PC-9 (cell line): ENCODE data around the gene ARHGAP18. TPM values are rescaled to one million over a fixed set of nuclear protein-coding genes. Genes with fewer than 3 reads are reported as not detected.
A peak's percentile ranks its signal among the peaks of the same experiment; 100 is the strongest.

Source experiments
- BruUV-seq: library from RNA; stranded (reverse); fragments of 400-500 nt; replicated peaks from 2 replicates; lab custom pipeline; 2021; lab: Mats Ljungman, UMichigan
- CTCF ChIA-PET: fragments of 300-600 bp; sonication (Branson Sonifier 250); formaldehyde crosslinking; loops from one replicate; lab custom pipeline; 2022; ENCODE audit warnings: antibody characterized with exemption; lab: Charles Lee
- POLR2A ChIA-PET: fragments of 300-600 bp; sonication (Branson Sonifier 250); formaldehyde crosslinking; loops from one replicate; lab custom pipeline; 2022; ENCODE audit warnings: antibody characterized with exemption; ENCODE audit not compliant: unreplicated experiment; lab: Charles Lee
- DNase-seq, 2 experiments: peaks; one replicate each; pipeline versions ENCODE4 v3.0.0 to v3.0.0-alpha.2; 2015 to 2022; ENCODE audit warnings: mixed read lengths in 1 of 2
- H2AFZ ChIP-seq: fragments of 200-600 bp; sonication (generic); 2 replicates; pipeline ENCODE4 v1.8.1; 2017; ENCODE audit warnings: antibody characterized with exemption
- H3F3A ChIP-seq: fragments of 200-600 bp; sonication (generic); 2 replicates; pipeline ENCODE4 v1.8.1; 2017; ENCODE audit warnings: antibody characterized with exemption, mild to moderate bottlenecking, low read depth; ENCODE audit not compliant: insufficient read depth
- H3K27ac ChIP-seq: fragments of 200-600 bp; sonication (generic); 2 replicates; pipeline ENCODE4 v1.6.1; 2016; ENCODE audit warnings: mixed run types
- H3K27me3 ChIP-seq: fragments of 200-600 bp; sonication (generic); 2 replicates; pipeline ENCODE4 v1.6.1; 2016; ENCODE audit warnings: low read depth, mixed run types; ENCODE audit not compliant: insufficient read depth
- H3K36me3 ChIP-seq: fragments of 200-600 bp; sonication (generic); 2 replicates; pipeline ENCODE4 v1.6.1; 2016; ENCODE audit warnings: low read depth, mixed run types
- H3K4me1 ChIP-seq: fragments of 200-600 bp; sonication (generic); replicated peaks from 2 replicates; pipeline ENCODE4 v1.6.1; 2016; ENCODE audit warnings: mixed run types; ENCODE audit not compliant: insufficient read depth
- H3K4me2 ChIP-seq: fragments of 200-600 bp; sonication (generic); 2 replicates; pipeline ENCODE4 v1.6.1; 2017; ENCODE audit warnings: mixed run types
- H3K4me3 ChIP-seq: fragments of 200-600 bp; sonication (generic); 2 replicates; pipeline ENCODE4 v1.6.1; 2016; ENCODE audit warnings: mixed run types
- H3K79me2 ChIP-seq: fragments of 200-600 bp; sonication (generic); 2 replicates; pipeline ENCODE4 v1.6.1; 2017; ENCODE audit warnings: low read depth, mixed run types
- H3K9me2 ChIP-seq: fragments of 200-600 bp; sonication (generic); 2 replicates; pipeline ENCODE4 v1.8.1; 2017; ENCODE audit warnings: mild to moderate bottlenecking; ENCODE audit not compliant: insufficient read depth
- H3K9me3 ChIP-seq: fragments of 200-600 bp; sonication (generic); 2 replicates; pipeline ENCODE4 v1.8.1; 2016; ENCODE audit warnings: low read depth; ENCODE audit not compliant: insufficient read depth
- H4K20me1 ChIP-seq: fragments of 200-600 bp; sonication (generic); 2 replicates; pipeline ENCODE4 v1.8.1; 2017; ENCODE audit not compliant: insufficient read depth
- EZH2 ChIP-seq: fragments of 200-600 bp; sonication (generic); IDR thresholded peaks from 2 replicates; pipeline ENCODE4 v1.8.0; 2017; ENCODE audit warnings: antibody characterized with exemption, low read depth
- intact Hi-C: fragments of 100-400 bp; cut with micrococcal nuclease; formaldehyde crosslinking; loops from one replicate; pipeline ENCODE4 v1.10.0; 2022; ENCODE audit not compliant: unreplicated experiment
- total RNA-seq: library from RNA; stranded (reverse); gene quantifications from 2 replicates; pipeline ENCODE4 v1.2.3, GENCODE V29; 2021
- TF ChIP-seq, protein P1 (sequence below): fragments of 200-600 bp; sonication (generic); conservative IDR thresholded peaks from 2 replicates; pipeline ENCODE4 v1.6.1; 2017; ENCODE audit warnings: mixed run types, antibody characterized with exemption, mild to moderate bottlenecking, moderate library complexity

Gene ARHGAP18
- total RNA-seq, 1 experiment from 2014 or later = 15.0 TPM

- Histone ChIP-seq H3K4me1 (peaks cover 17% of the 10 kb centered on the region), H3K9me2 (no peaks in the 10 kb centered on the region), H3K9me3 (no peaks in the 10 kb centered on the region), H3F3A (peaks cover 12% of the 10 kb centered on the region; the same call in 1 of the 2 replicates), H3K36me3 (no peaks in the 10 kb centered on the region), H2AFZ (no peak overlapping the region), H3K79me2 (no peaks in the 10 kb centered on the region), H4K20me1 (no peaks in the 10 kb centered on the region), H3K4me3 (no peak overlapping the region), H3K4me2 (no peak overlapping the region), H3K27me3 (no peaks in the 10 kb centered on the region), H3K27ac (no peak overlapping the region)
- intact Hi-C loops = no loop called here
- no TSS peak for BruUV-seq
- DNase-seq = no peak
- ChIA-PET POLR2A (no interaction called here), CTCF (interaction anchor here (0.7 kb wide), 1 partner anchor 112 kb away, joined by 6 read pairs; no protein-coding TSS in a partner anchor)
- TF ChIP-seq EZH2 = no peak
- TF ChIP-seq, protein P1, sequence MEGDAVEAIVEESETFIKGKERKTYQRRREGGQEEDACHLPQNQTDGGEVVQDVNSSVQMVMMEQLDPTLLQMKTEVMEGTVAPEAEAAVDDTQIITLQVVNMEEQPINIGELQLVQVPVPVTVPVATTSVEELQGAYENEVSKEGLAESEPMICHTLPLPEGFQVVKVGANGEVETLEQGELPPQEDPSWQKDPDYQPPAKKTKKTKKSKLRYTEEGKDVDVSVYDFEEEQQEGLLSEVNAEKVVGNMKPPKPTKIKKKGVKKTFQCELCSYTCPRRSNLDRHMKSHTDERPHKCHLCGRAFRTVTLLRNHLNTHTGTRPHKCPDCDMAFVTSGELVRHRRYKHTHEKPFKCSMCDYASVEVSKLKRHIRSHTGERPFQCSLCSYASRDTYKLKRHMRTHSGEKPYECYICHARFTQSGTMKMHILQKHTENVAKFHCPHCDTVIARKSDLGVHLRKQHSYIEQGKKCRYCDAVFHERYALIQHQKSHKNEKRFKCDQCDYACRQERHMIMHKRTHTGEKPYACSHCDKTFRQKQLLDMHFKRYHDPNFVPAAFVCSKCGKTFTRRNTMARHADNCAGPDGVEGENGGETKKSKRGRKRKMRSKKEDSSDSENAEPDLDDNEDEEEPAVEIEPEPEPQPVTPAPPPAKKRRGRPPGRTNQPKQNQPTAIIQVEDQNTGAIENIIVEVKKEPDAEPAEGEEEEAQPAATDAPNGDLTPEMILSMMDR = no peak
Observed at GRCh38 chr6:129713806-129714333, 3.9 kb upstream of the ARHGAP18 start.

GRCh38 chr6:129711271-129711631 is 1.3 kb upstream of the ARHGAP18 start:
- H3K27me3 ChIP-seq = no peaks in the 10 kb centered on the region
- intact Hi-C loops = no loop called here
- H3K27ac ChIP-seq = no peak overlapping the region
- no peaks in the 10 kb centered on the region for H3K9me2 ChIP-seq
- H2AFZ ChIP-seq = no peak overlapping the region
- no peak for DNase-seq
- TF ChIP-seq, protein P1 = no peak
- no peak for TF ChIP-seq EZH2
- BruUV-seq = no TSS peak
- H3K4me2 ChIP-seq = peak overlapping the region; percentile 80
- no peaks in the 10 kb centered on the region for H3K9me3 ChIP-seq
- no peak overlapping the region for H3K4me3 ChIP-seq
- no peaks in the 10 kb centered on the region for H3K36me3 ChIP-seq
- H3K79me2 ChIP-seq = no peaks in the 10 kb centered on the region
- CTCF ChIA-PET = interaction anchor here (0.6 kb wide), 2 partner anchors 99 to 113 kb away, joined by 3 read pairs; no protein-coding TSS in a partner anchor
- H3F3A ChIP-seq = peaks cover 12% of the 10 kb centered on the region; the same call in 1 of the 2 replicates
- no peaks in the 10 kb centered on the region for H4K20me1 ChIP-seq
- H3K4me1 ChIP-seq = peaks cover 27% of the 10 kb centered on the region
- POLR2A ChIA-PET = no interaction called here

- H3K27me3 ChIP-seq = no peaks in the 10 kb centered on the region
- H3K4me3 ChIP-seq = peak overlapping the region; percentile 60
- H3K27ac ChIP-seq = peak overlapping the region; percentile 72
- peak overlapping the region; percentile 80 for H3K4me2 ChIP-seq
- no peak for DNase-seq
- no peaks in the 10 kb centered on the region for H3K9me2 ChIP-seq
- no peaks in the 10 kb centered on the region for H3K36me3 ChIP-seq
- ChIA-PET CTCF (interaction anchor here (0.6 kb wide), 2 partner anchors 98 to 439 kb away, joined by 3 read pairs; no protein-coding TSS in a partner anchor), POLR2A (interaction anchor here (0.7 kb wide), 1 partner anchor 63 kb away, joined by 7 read pairs; no protein-coding TSS in a partner anchor)
- no peaks in the 10 kb centered on the region for H3K79me2 ChIP-seq
- intact Hi-C loops = no loop called here
- TF ChIP-seq, protein P1 = no peak
- TF ChIP-seq EZH2 = no peak
- peaks cover 27% of the 10 kb centered on the region for H3K4me1 ChIP-seq
- BruUV-seq = no TSS peak
- peak overlapping the region; percentile 92 for H2AFZ ChIP-seq
- no peaks in the 10 kb centered on the region for H3K9me3 ChIP-seq
- H3F3A ChIP-seq = peaks cover 12% of the 10 kb centered on the region; the same call in 1 of the 2 replicates
- H4K20me1 ChIP-seq = no peaks in the 10 kb centered on the region
Observed at GRCh38 chr6:129710450-129711270, 683 bp upstream of the ARHGAP18 start.
